PC-9 (cell line): ENCODE data around the gene UBAP2L. TPM values are rescaled to one million over a fixed set of nuclear protein-coding genes. Genes with fewer than 3 reads are reported as not detected.
A peak's percentile ranks its signal among the peaks of the same experiment; 100 is the strongest.

Experiments used
- microRNA-seq: library from miRNA; unstranded; fragments of <30 nt; microRNA quantifications from one replicate; pipeline ENCODE4 v1.2.0, GENCODE V29; 2021; ENCODE audit warnings: borderline number of aligned reads, borderline replicate concordance
- total RNA-seq: library from RNA; stranded (reverse); gene quantifications from 2 replicates; pipeline ENCODE4 v1.2.3, GENCODE V29; 2021

Gene UBAP2L
- total RNA-seq, 1 experiment from 2014 or later, result 157 TPM

Small RNAs within 50 kb of the gene (microRNA-seq; reads per million reads assigned to microRNA genes)
- gene MIR190B, result 9.4 reads per million, percentile 16 among the genes with 10 or more reads in this experiment

Other genes with a start within 250 kb of the UBAP2L start
- 106 and 108 TPM in 2 replicates for gene JTB, start 243.3 kb upstream of the UBAP2L start, total RNA-seq
- 69.9 and 73.6 TPM in 2 replicates for gene RAB13, start 234.6 kb upstream of the UBAP2L start, total RNA-seq
- gene RPS27, start 230.2 kb upstream of the UBAP2L start, total RNA-seq, result 898 and 1,409 TPM in 2 replicates
- not detected in 2 replicates for gene NUP210L, start 65.9 kb upstream of the UBAP2L start, total RNA-seq
- 375 and 491 TPM in 2 replicates for gene TPM3, start 28.9 kb upstream of the UBAP2L start, total RNA-seq
- not detected in 2 replicates for gene CFAP141, start 14.6 kb upstream of the UBAP2L start, total RNA-seq
- gene HAX1, start 51.7 kb downstream of the UBAP2L start, total RNA-seq, result 89.7 and 92.3 TPM in 2 replicates
- gene AQP10, start 100.1 kb downstream of the UBAP2L start, total RNA-seq, result not detected in 2 replicates
- 0.07 and 1.4 TPM in 2 replicates for gene ATP8B2, start 104.6 kb downstream of the UBAP2L start, total RNA-seq
- gene IL6R, start 184.4 kb downstream of the UBAP2L start, total RNA-seq, result 1.5 and 3.2 TPM in 2 replicates